LNCAP (cell line): Measurements from ENCODE around the gene TEX30.

Experiments used
- CTCF ChIP-seq: fragments of 450-650 bp; IDR thresholded peaks from 2 replicates; pipeline ENCODE4 v1.5.1; 2017; ENCODE audit warnings: mild to moderate bottlenecking

The TEX30 gene

GRCh38 chr13:102773441-102774213, at the start of gene TEX30:
Gene TEX30 (minus strand): TSS chr13:102773786. CDS start chr13:102770026, 3,760 bp downstream.
- no peak for TF ChIP-seq CTCF

DNA sequence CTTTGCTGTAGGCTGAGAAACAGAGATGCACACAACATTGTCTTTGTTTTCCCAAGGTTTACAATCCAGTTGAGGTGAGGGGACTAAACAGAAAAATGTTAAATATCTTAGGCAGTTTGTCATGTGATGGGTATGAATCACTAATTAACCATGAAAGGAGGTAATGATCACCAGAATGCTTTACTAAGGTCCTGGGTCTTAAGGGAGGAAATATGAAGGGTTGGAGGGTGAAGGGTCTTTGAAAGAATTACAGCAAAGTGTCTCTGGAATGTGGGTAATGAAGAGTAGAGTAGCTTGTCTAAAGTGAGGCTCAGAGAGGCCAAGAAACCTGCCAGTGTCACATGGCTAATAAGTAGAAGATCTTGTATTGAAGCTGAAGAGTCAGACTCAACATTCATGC, 44.3 kb upstream of the TEX30 start:
- TF ChIP-seq CTCF: no peak

- TF ChIP-seq CTCF: no peak
Observed at GRCh38 chr13:102817241-102817640, 43.7 kb upstream of the TEX30 start.

GRCh38 chr13:102816708-102817107, 43.1 kb upstream of the TEX30 start:
- TF ChIP-seq CTCF: no peak

DNA sequence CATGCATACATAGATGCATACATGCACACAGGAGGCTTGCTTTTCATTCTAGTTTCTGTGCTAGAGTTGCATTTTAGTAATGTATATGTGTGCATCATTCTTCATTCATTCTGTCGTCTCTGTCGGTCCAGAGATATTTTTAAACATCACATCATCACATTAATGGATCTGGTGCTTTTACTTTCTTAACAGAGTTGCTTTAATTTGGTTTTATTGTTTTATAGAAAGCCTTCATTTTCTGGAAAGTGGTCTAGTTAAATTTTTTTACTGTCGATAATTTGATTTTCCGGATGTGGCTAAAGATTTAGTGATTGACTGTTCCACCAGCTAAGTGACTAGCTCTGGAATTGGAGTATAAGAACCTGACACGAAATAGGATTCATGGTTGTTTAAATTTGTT, 42.2 kb upstream of the TEX30 start:
- no peak for TF ChIP-seq CTCF

GRCh38 chr13:102814793-102815192, 41.2 kb upstream of the TEX30 start:
- no peak for TF ChIP-seq CTCF

DNA sequence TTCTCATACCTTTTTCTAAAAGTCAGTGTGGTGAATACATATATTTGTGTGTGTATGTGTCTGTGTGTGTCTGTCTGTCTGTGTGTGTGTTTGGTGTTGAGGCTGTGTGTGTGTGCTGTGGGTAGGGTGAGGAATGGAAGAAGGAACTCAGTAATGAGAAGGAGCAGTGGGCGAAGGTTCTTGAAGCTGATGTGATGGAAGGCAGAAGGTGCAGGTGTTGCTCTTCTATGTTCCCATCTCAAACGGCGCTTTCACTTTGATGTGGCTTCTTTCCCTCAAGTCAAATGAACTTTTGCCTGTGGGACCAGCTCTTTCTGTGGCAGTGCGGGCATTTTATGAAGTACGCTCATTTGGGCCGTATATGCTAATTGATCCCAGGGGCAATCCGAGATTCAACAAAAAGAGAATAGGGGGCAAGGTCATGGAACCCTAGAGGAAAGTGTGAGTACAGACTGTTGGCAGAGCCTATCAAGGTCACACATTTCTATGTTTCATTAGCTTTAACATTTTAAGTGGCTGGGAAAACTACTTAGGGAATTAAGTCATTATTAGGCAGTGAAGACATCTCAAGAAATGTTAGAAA, 40.5 kb upstream of the TEX30 start:
- no peak for TF ChIP-seq CTCF
